Measurements from ENCODE around the gene WNT16.
A peak's percentile ranks its signal among the peaks of the same experiment; 100 is the strongest.

WNT16 gene

DNA sequence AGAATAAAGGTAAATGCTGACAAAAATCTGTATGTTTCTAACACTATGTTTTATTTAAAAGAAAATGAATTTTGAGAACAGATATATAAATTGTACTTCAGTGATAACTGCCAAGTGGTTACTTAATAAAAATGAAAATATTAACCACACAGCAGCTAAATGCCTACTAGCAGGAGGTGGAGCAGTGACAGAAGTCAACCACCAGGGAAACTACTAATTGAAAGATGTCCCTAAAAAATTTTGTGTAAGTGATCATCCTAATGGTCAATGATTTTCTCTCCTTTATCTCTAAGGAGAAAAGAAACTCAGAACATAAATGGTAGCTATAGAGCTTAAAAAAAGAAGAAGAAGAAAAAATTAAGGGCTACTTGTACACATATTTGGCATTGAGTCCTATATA lies 22.9 kb downstream of the WNT16 start:
- no peak for DNase-seq

DNA sequence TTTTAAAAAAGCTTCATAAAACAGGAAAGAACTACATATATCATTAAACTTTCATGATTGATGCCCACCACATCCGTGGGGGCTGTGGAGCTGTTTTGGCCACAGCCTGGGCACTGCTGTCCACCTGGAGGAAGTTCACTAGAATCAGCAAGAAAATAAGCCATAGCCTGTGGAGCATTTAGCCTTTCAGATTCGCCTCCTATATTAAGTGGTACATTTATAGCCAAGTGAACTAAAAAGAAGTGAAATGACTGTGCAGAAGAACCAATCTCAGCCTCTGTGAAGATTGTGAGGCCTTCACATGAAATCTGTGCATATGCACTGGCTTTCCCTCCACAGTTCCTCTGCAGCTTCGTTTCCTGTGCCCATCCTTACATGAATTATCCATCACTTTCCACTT lies 23.5 kb downstream of the WNT16 start:
- DNase-seq: no peak

DNA sequence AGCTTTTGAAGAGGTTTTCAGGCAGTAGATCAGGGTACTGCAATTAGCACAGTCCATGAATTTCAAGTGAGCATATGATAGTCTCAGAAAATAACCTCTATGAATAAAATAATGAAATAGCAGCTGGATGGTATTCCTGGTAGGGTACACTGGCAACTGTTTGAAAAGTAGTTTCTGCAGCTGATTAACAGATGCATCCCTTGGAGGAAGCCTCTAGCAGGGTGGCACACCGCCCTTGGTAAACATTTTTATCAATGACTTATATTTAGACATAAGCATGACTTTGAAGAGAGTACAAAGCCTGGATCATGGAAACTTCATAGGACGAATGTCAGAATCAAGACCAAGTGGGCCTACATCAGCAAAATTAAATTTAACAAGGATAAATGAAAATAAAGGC lies 26.8 kb downstream of the WNT16 start:
- no peak for DNase-seq

DNA sequence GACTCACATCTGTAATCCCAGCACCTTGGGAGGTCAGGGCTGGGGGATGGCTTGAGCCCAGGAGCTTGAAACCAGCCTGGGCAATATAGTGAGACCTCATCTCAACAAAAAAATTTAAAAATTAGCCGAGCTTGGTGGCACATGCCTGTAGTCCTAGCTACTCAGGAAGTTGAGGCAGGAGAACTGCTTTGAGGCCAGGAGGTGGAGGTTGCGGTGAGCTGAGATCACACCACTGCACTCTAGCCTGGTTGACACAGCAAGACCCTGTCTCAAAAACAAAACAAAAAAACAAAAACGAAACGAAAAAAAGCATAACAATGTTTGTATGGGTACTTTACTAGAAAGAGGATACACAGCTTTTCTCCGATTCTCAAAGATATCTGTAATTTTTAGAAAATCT lies 31.8 kb downstream of the WNT16 start:
- no peak for DNase-seq

DNA sequence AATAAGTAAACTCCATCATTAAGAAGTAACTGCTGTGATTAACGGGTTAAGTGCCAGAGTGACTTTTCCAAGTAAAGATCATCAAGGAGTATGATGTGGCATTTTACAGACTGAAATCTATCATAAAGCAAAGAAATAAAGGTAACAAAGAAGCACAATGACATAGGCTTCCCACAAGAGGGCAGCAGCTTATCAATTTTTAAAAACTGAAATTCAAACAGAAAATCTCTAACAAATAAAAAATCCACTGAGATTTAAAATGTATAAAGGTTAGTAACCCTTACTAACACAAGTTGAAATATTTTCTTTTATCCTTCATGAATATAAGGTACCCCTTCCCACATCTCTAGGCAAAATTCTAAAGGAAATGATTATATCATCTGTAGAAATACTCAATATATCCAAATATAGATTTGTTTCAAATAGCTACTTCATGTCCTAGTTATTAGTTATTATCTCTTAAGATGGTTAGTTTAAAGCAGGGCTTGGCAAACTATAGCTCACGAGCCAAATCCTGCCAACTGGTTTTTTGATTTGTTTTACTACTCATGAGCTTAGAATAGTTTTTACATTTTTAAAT lies 38.1 kb downstream of the WNT16 start:
- DNase-seq: no peak

DNA sequence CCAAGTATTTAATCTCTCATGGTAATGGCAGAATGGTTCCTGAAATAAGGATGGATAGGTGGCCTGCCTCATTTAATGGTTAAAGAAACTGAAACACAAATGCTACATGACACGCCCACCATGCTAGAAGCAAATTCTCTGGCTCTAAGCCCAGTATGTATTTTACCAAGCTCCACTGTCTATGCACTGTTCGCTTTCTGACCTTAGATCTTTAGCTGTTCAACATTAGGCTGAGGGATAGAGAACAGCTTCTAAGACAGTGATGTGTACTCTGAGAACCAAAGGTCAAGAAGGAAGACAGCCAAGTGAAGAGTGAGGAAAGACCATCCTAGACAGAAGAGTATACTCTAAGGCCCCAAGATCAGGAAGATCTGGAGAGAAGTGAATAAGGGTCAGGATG lies 40.7 kb downstream of the WNT16 start:
- DNase-seq: no peak

DNA sequence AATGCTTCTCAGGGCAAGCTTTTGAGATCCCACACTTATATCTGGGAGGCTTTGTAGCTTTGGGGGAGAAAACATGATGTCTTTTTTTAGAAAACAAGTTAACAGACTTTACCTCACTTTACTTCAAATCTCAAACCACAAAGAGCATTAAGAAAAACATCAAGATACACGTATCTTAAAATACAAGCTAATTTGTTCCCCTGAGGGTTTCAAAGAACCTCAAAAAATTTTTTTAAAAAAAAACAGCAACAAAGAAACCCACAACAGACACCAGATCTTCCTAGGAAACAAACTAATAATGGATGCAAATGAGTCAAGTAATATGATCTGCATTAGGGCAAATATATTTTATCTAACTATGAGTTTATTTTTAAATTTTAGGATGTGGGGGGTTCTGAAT lies 42.6 kb downstream of the WNT16 start:
- DNase-seq: no peak

DNA sequence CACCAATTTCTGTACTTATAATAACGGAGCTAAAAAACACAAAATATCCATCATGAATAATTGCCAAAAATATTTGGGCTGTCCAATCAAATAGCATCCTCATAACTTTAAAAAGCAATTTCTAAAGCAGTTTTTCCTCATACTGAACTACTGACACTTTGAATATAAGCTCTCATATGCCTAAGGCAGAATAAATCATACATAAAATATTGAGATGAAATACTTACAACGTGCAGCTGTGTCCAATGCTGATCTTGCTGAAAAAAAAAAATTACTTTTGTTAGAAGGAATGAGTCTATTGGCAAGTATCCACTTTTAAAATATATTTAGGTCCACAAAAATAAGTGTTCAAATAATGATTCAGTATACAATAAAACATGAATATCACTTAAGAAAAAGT lies 43.1 kb downstream of the WNT16 start:
- DNase-seq: no peak

DNA sequence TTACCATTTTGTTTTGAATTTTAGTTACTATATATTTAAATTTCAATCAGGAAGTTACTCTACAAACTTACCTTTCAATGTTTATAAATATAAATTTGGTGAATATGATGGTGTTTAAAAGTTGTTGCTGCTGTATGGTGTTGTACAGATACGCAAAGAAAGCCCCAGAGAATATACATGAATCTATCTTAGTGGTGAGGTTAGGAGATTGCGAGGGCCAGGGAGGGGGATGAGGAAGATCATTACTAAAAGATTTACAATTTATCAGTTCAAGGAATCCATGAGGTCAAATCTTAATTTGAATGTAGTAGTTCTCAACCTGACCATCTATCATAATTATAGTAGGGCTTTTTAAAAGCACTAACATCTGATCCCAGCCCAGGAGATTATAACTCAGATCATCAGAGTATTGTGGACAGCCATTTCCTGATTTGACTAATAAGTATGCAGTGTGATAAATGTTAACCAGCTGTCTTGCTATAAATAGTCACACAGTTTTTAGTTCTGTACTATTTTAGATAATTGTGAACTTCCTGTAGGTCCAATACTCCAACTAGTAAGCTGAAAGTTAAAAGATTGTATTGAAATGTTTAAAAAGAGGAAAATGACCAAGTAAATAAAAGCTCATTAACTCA lies 43.7 kb downstream of the WNT16 start:
- no peak for DNase-seq

DNA sequence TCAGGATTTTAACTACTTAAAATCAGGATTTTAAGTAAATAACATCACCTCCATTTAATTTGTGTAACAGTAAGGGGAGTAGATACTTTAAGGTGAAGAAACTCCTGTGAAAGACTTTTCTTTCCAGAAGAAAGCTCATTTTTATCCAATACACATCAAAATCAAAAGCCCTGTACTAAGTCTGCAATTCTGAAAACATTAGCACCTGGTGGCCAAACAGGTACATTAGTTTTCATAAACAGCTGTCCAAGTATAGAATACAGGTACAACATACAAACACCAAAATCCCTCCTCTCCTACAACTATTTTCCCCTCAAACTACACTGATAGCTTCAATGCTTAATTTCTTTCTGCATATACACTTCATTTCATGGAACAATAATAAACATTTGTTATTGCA lies 44.4 kb downstream of the WNT16 start:
- DNase-seq: no peak

DNA sequence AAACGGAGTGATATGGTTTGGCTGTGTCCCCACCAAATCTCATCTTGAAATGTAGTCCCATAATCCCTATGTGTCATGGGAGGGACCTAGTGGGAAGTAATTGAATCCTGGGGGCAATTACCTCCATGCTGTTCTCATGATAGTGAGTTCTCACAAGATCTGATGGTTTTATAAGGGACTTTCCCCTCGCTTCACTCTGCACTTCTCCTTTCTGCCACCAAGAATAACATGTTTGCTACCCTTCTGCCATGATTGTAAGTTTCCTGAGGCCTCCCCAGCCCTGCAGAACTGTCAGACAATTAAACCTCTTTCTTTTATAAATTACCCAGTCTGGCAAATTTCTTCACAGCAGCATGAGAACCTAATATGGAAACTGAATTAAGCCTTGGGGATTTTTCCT lies 48.2 kb downstream of the WNT16 start:
- no peak for DNase-seq

DNA sequence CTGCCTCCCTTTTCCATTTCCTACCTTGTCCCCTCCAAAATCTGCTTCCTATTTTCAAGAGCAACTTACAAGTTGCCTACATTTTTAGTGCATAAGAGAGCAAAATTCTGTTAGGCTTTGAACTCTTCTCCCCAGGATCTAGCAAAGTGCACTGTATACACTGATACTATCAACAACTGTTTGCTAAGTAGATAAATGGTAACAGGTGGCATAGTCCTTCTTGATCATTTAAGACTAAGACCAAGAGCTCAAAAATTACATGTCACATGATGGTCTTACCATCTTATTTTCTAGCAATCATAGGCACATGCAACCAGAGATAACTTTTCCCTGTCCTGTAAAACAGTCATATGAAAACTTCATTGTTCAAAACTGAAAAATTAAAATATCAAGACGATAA lies 51.1 kb downstream of the WNT16 start:
- no peak for DNase-seq

DNA sequence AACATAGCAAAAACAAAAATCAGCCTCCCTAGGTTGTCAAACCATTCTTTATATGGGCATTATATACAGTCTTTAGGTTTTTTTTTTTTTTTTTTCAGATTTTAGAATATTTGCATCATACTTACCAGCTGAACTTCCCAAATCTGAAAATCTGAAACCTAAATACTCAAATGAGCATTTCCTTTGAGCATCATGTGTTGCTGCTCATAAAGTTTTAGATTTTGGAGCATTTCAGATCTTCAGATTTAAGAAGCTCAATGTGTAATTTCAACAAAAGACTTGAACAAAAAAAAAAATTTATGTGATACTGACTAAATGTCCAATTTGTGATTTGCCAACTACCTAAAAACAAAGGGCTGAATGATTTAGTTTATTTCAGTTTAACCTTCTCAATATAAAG lies 53.7 kb downstream of the WNT16 start:
- no peak for DNase-seq

DNA sequence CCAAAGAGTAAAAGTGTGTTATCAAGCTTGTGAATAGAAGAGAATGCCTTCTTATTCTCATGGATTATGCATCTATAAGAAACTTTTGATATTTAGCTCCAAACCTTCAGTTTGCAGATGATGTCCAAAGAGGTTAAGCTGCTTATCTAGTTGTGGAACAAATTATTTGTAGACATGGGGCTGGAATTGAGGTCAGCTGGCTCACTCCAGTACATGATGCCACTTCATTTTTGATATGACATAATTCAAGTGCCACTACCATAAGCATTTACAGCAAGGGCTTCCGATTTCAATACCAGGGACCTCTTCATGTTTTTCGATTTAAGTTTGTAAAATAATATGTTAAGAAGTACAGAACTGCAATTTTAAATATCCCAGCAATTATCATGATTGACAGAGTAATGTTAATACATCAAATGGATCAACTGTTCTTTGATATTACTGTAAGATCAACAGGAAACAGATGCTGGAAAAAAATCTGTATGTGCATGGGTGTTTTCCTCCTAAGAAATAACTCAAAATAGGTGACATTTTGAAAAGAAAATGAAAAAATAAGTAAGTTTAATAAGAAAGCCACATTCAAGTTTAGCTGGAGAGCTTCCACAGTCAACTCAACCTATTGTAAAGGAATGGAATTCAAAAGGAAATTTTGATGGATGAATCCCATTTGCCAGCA lies 54.6 kb downstream of the WNT16 start:
- no peak for DNase-seq

DNA sequence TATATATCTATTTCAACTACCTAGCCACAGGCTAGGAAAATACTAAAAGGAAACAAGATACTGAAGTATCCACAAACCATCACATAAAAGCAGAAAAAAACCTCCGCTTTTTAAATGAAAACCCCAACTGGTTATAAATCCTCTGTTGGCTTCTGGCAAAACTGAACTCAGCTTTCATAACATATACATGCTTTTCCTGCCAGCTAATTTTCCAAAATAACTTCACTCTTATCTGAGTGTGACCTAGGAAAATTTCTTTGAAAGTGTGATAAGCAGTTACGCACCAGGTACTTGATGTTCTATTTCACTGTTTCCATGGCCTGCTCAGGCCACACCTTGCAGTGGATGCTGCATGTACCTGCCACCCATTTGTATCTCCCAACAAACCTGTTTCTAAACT lies 55.5 kb downstream of the WNT16 start:
- no peak for DNase-seq

DNA sequence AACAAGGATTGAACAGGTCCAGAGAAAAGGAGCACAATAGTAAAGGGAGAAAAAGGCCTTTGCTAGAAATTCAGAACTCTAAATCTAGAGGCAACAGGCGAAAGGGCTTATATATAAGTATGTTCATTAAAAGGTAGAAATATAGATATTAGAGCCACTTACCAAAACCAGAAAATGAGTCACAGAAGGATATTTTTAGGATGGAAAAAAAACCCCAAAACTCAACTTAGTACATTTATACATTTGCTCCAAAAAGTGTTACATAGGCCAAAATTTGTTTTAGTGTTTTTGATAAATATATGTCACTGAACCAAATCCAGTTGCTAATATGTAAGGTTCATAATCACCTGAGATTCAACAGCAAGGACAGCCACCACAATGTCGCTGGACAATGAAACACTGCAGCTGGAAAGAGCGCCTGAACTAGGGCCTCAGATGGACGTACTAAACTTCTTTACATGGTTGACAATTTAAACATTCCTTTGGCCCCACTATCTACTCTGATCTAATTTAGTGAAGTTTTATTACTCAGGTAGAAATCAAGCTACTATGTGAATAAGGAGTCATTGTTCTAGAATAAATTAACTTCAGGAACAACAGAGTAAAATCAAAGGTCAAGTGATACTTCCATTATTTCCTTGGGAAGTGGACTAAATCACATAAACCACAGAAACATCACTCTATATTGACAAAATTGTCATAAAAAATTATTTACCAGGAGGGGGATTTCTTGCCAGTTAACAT lies 56.4 kb downstream of the WNT16 start:
- DNase-seq: no peak

DNA sequence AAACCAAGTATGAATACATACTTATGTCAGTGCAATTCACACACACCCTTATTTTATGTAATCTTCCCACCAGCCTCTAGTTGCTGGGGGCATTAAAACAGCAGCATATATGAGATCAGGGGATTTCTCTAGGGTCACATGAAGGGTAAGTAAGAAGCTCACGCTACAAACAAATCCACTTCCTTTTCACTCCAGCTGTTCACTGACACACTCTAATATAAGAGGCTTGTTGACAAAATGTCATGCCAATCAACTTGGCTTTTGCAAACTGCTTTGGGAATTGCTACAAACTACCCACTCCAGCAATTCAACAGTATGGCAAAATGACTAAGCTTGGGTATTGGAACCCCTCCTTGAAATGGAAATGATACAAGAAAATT lies 57.0 kb downstream of the WNT16 start:
- peak; percentile 78 for DNase-seq

DNA sequence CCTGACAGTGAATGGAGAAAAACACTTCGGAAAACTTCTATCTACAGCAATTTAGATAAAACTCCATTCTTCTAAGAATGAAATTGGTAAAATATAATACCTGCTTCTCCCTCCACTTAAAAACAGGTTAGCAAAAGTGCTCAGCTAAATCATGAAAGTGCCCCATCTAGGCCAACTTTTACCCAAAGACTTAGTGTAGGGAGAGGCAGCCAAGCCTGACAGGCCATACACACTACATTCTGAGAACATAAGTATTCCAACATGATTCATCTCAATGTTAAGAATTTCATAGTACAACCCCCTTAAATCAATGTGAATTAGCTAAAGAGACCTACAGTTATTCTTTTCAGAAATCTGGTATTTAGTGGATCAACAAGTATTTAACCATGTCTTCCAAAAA lies 60.1 kb downstream of the WNT16 start:
- no peak for DNase-seq

DNA sequence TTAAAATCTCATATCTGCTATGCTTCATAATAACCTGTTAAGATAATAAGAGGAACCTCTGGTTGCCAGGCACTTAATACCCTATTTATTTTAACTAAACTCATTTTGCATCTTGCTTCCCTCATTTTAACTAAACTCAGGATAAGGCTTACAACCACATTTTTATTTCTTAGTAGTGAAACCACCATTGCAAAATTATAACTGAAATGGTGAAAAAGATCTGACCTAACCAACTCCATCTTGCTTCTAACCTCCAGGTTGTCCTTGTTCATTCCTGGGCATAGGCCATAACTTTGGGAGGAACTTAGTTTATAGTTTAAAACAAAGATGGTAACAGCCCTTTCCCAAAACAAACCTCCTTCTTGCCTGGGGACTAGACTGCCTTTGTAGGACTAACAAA lies 61.3 kb downstream of the WNT16 start:
- DNase-seq: no peak

DNA sequence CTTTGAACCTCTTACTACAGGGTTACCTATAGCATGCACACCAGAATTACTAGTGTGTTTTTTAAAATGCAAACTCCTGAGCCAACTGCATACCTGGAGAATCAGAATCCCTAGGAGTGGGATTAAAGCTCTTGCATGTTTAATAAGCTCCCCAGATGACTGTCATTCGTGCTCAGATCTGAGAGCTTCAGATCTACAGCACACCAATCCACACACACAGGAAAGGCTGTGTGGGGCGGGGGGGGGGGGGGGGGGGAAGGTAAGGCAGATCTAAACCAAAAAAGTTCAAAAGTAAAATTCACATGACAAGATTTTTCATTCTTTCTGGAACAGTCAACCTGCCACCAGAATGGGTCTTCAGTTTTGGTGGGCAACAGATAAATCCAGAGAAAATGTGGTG lies 61.8 kb downstream of the WNT16 start:
- no peak for DNase-seq
